GM23338 (cell line): ENCODE data around the gene SLC6A13. TPM values are rescaled to one million over a fixed set of nuclear protein-coding genes. Genes with fewer than 3 reads are reported as not detected.

Experiments used
- ATAC-seq: fragments of 200-7000 bp; cut with Tn5 transposase; 3 replicates; pipeline ENCODE4 v1.9.1; 2020
- DNase-seq: peaks from one replicate; pipeline ENCODE4 v3.0.0-alpha.2; 2015; ENCODE audit warnings: low spot score
- H2AFZ ChIP-seq: fragments of 200-600 bp; sonication (generic); 2 replicates; pipeline ENCODE4 v1.8.0; 2016; ENCODE audit warnings: antibody characterized with exemption, mild to moderate bottlenecking, moderate library complexity
- H3F3A ChIP-seq: fragments of 200-600 bp; sonication (generic); replicated peaks from 2 replicates; pipeline ENCODE4 v1.8.0; 2017; ENCODE audit warnings: antibody characterized with exemption, mixed run types, low read depth
- H3K27ac ChIP-seq: fragments of 200-600 bp; sonication (generic); 2 replicates; pipeline ENCODE4 v1.6.1; 2016; ENCODE audit warnings: low read depth
- H3K27me3 ChIP-seq: fragments of 200-600 bp; sonication (generic); 2 replicates; pipeline ENCODE4 v1.8.0; 2016; ENCODE audit warnings: mild to moderate bottlenecking, mixed run types, moderate library complexity; ENCODE audit not compliant: insufficient read depth
- H3K36me3 ChIP-seq: fragments of 200-600 bp; sonication (generic); 2 replicates; pipeline ENCODE4 v1.8.0; 2016; ENCODE audit warnings: mild to moderate bottlenecking; ENCODE audit not compliant: insufficient read depth
- H3K4me1 ChIP-seq: fragments of 200-600 bp; sonication (generic); 2 replicates; pipeline ENCODE4 v1.8.0; 2016; ENCODE audit warnings: mild to moderate bottlenecking, moderate library complexity; ENCODE audit not compliant: insufficient read depth
- H3K4me2 ChIP-seq: fragments of 200-600 bp; sonication (generic); 2 replicates; pipeline ENCODE4 v1.7.1; 2017; ENCODE audit warnings: mixed run types
- H3K4me3 ChIP-seq: fragments of 200-600 bp; sonication (generic); 2 replicates; pipeline ENCODE4 v1.6.1; 2016; ENCODE audit warnings: mixed run types
- H3K79me2 ChIP-seq: fragments of 200-600 bp; sonication (generic); replicated peaks from 2 replicates; pipeline ENCODE4 v1.8.0; 2017; ENCODE audit warnings: mild to moderate bottlenecking; ENCODE audit not compliant: insufficient read depth
- H3K9me2 ChIP-seq: fragments of 200-600 bp; sonication (generic); 2 replicates; pipeline ENCODE4 v1.8.0; 2017; ENCODE audit not compliant: insufficient read depth
- H4K20me1 ChIP-seq: fragments of 200-600 bp; sonication (generic); replicated peaks from 2 replicates; pipeline ENCODE4 v1.8.0; 2017; ENCODE audit warnings: mild to moderate bottlenecking; ENCODE audit not compliant: insufficient read depth
- H3K27ac Mint-ChIP-seq: 2 replicates; pipeline ENCODE4 v1.8.0; 2020; ENCODE audit warnings: inconsistent platforms, mild to moderate bottlenecking, moderate library complexity, mixed read lengths
- H3K27me3 Mint-ChIP-seq: 3 replicates; pipeline ENCODE4 v1.8.0; 2022; ENCODE audit warnings: low read depth, mild to moderate bottlenecking, moderate library complexity, mixed read lengths, inconsistent platforms; ENCODE audit not compliant: insufficient read depth, poor library complexity
- H3K36me3 Mint-ChIP-seq: 3 replicates; pipeline ENCODE4 v1.8.0; 2021; ENCODE audit warnings: low read depth, mild to moderate bottlenecking, inconsistent platforms, moderate library complexity, mixed read lengths
- H3K4me1 Mint-ChIP-seq: 3 replicates; pipeline ENCODE4 v1.8.0; 2020; ENCODE audit warnings: mild to moderate bottlenecking, inconsistent platforms, mixed read lengths
- H3K4me3 Mint-ChIP-seq: 3 replicates; pipeline ENCODE4 v1.8.0; 2021; ENCODE audit warnings: moderate library complexity, mild to moderate bottlenecking, inconsistent platforms, mixed read lengths
- H3K9me3 Mint-ChIP-seq: 3 replicates; pipeline ENCODE4 v1.8.0; 2020; ENCODE audit warnings: moderate library complexity, mild to moderate bottlenecking, inconsistent platforms, mixed read lengths
- CREB1 ChIP-seq: fragments of 250-450 bp; sonication (Bioruptor Pico); IDR thresholded peaks from 2 replicates; pipeline ENCODE4 v1.5.0; 2020; ENCODE audit warnings: low read depth, mild to moderate bottlenecking, moderate library complexity
- CTCF ChIP-seq, 2 experiments: fragments of 200-600 bp in 1 of 2; sonication (generic) in 1 of 2; conservative IDR thresholded peaks; 2 replicates each; pipeline versions ENCODE4 v1.5.1 to v1.6.1; 2016 to 2017; ENCODE audit warnings: antibody characterized with exemption in 2 of 2, low read depth in 2 of 2, mild to moderate bottlenecking in 2 of 2, moderate library complexity in 1 of 2
- EZH2 ChIP-seq: fragments of 200-600 bp; sonication (generic); IDR thresholded peaks from one replicate; pipeline ENCODE4 v1.8.0; 2017; ENCODE audit warnings: antibody characterized with exemption, mild to moderate bottlenecking, low read depth; ENCODE audit not compliant: unreplicated experiment
- EZH2phosphoT487 ChIP-seq: fragments of 200-600 bp; sonication (generic); IDR thresholded peaks from one replicate; pipeline ENCODE4 v1.8.1; 2018; ENCODE audit warnings: antibody characterized with exemption; ENCODE audit not compliant: unreplicated experiment
- JUNB ChIP-seq: IDR thresholded peaks from one replicate; pipeline ENCODE4 v1.6.1; 2016; ENCODE audit warnings: antibody characterized with exemption; ENCODE audit not compliant: unreplicated experiment
- NANOG ChIP-seq: IDR thresholded peaks from 2 replicates; pipeline ENCODE4 v1.6.1; 2016; ENCODE audit warnings: antibody characterized with exemption, borderline replicate concordance
- POLR2AphosphoS5 ChIP-seq: IDR thresholded peaks from 2 replicates; pipeline ENCODE4 v1.6.1; 2016; ENCODE audit warnings: antibody characterized with exemption, low read depth
- REST ChIP-seq: IDR thresholded peaks from one replicate; pipeline ENCODE4 v1.6.1; 2018; ENCODE audit warnings: antibody characterized with exemption; ENCODE audit not compliant: unreplicated experiment
- STAT1 ChIP-seq: IDR thresholded peaks from one replicate; pipeline ENCODE4 v1.6.1; 2016; ENCODE audit warnings: antibody characterized with exemption; ENCODE audit not compliant: unreplicated experiment
- ZNF114 ChIP-seq: fragments of 250-450 bp; sonication (Bioruptor Pico); IDR thresholded peaks from 2 replicates; pipeline ENCODE4 v1.5.0; 2020; ENCODE audit warnings: mild to moderate bottlenecking, moderate library complexity
- ZNF331 ChIP-seq: fragments of 250-450 bp; sonication (Bioruptor Pico); IDR thresholded peaks from 2 replicates; pipeline ENCODE4 v1.5.0; 2020; ENCODE audit warnings: low read depth, mild to moderate bottlenecking, moderate library complexity
- ZNF462 ChIP-seq: fragments of 250-450 bp; sonication (Bioruptor Pico); IDR thresholded peaks from 2 replicates; pipeline ENCODE4 v1.5.0; 2020; ENCODE audit warnings: mild to moderate bottlenecking, moderate library complexity
- polyA plus RNA-seq: library from polyadenylated mRNA; unstranded; fragments of >200 nt; fragmentation: Nextera tagmentation; extraction: Ambion mirVana; gene quantifications from 2 replicates; pipeline ENCODE4 v1.2.1, GENCODE V29; 2016
- total RNA-seq: library from RNA; depleted of rRNA; stranded (reverse); fragments of >200 nt; shearing (Covaris generic); gene quantifications from 2 replicates; pipeline ENCODE4 v1.2.3, GENCODE V29; 2014

Gene SLC6A13
- total and polyA plus RNA-seq, 2 experiments from 2014 or later, result not detected

- no peak for TF ChIP-seq CREB1 (CRISPR knock-in tag)
- TF ChIP-seq ZNF114 (CRISPR knock-in tag), result no peak
- TF ChIP-seq EZH2, result no peak
Observed at GRCh38 chr12:295132-295531, 32.5 kb upstream of the SLC6A13 start (continued).

GRCh38 chr12:293199-293598 lies 30.6 kb upstream of the SLC6A13 start:
- Histone ChIP-seq H3K4me3 (no peak overlapping the region), H3K4me2 (no peak overlapping the region), H2AFZ (no peak overlapping the region), H3K27me3 (no peaks in the 10 kb centered on the region), H3K79me2 (no peaks in the 10 kb centered on the region), H3K36me3 (peaks cover 30% of the 10 kb centered on the region), H3K9me2 (no peaks in the 10 kb centered on the region), H3K4me1 (no peaks in the 10 kb centered on the region), H3F3A (no peaks in the 10 kb centered on the region), H4K20me1 (no peaks in the 10 kb centered on the region), H3K27ac (no peak overlapping the region)
- H3K27ac Mint-ChIP-seq, result no peak overlapping the region
- no peak for DNase-seq
- H3K36me3 Mint-ChIP-seq, result peaks cover 45% of the 10 kb centered on the region
- H3K4me1 Mint-ChIP-seq, result no peaks in the 10 kb centered on the region
- no peaks in the 10 kb centered on the region for H3K9me3 Mint-ChIP-seq
- no peak overlapping the region for H3K4me3 Mint-ChIP-seq
- no peaks in the 10 kb centered on the region for H3K27me3 Mint-ChIP-seq
- ATAC-seq, result no peak
- TF ChIP-seq POLR2AphosphoS5 (no peak), JUNB (no peak), REST (no peak), ZNF114 (CRISPR knock-in tag) (no peak), ZNF462 (no peak), CTCF (conservative IDR thresholded peaks at IDR 0.05; ENCODE audit: low read depth in 2 of 2) (no peak), EZH2phosphoT487 (no peak), ZNF331 (CRISPR knock-in tag) (no peak), CREB1 (CRISPR knock-in tag) (no peak), STAT1 (no peak), EZH2 (no peak), NANOG (no peak)
